Lower leg skin (tissue), 4 donors: Measurements from ENCODE around the gene C1QB. TPM values are rescaled to one million over a fixed set of nuclear protein-coding genes. Genes with fewer than 3 reads are reported as not detected.

Experiments
- DNase-seq, 2 donors: peaks; one replicate each; pipeline ENCODE4 v3.0.0-alpha.2; 2019; ENCODE audit warnings: low spot score in 2 of 2
- H3K4me3 ChIP-seq: fragments of 200-600 bp; sonication (generic); 2 replicates; pipeline ENCODE4 v1.5.1; 2017; ENCODE audit warnings: mild to moderate bottlenecking, low read depth; ENCODE audit not compliant: poor library complexity, severe bottlenecking
- POLR2A ChIP-seq, 2 donors: fragments of 450-650 bp; IDR thresholded peaks; one replicate each; pipeline ENCODE4 v1.6.1; 2016 to 2017; ENCODE audit warnings: antibody characterized with exemption in 2 of 2, mild to moderate bottlenecking in 1 of 2, moderate library complexity in 1 of 2
- WGBS, 2 donors: methylation state at CpG; one replicate each; pipeline ENCODE4 v1.1.5; 2018; 5-methylcytosine and 5-hydroxymethylcytosine counted together
- intact Hi-C: fragments of 100-400 bp; cut with DNase I; formaldehyde crosslinking; loops from one replicate; pipeline ENCODE4 v1.15.0; 2023; ENCODE audit warnings: low total_unique reads
- microRNA-seq, 2 donors: library from miRNA; unstranded; fragments of <30 nt; microRNA quantifications; one replicate each; pipeline ENCODE4, GENCODE V29; 2016; ENCODE audit warnings: borderline replicate concordance in 2 of 2, borderline number of aligned reads in 1 of 2
- total RNA-seq, 4 donors: library from RNA; depleted of rRNA; stranded (reverse); fragments of >200 nt; gene quantifications; one replicate each; pipeline ENCODE4 v1.1.0, GENCODE V29; 2016
- TF ChIP-seq, protein P1 (sequence below), 3 donors: fragments of 450-650 bp; IDR thresholded peaks; one replicate each; pipeline ENCODE4 v1.5.1; 2016; ENCODE audit warnings: antibody characterized with exemption in 3 of 3, mild to moderate bottlenecking in 3 of 3, moderate library complexity in 2 of 3

The C1QB gene
- total RNA-seq, 4 donors from 2014 or later = 29.8 to 97.0 (median 47.3) TPM

GRCh38 chr1:22708777-22709176, 55.7 kb downstream of the C1QB start:
- TF ChIP-seq, protein P1, sequence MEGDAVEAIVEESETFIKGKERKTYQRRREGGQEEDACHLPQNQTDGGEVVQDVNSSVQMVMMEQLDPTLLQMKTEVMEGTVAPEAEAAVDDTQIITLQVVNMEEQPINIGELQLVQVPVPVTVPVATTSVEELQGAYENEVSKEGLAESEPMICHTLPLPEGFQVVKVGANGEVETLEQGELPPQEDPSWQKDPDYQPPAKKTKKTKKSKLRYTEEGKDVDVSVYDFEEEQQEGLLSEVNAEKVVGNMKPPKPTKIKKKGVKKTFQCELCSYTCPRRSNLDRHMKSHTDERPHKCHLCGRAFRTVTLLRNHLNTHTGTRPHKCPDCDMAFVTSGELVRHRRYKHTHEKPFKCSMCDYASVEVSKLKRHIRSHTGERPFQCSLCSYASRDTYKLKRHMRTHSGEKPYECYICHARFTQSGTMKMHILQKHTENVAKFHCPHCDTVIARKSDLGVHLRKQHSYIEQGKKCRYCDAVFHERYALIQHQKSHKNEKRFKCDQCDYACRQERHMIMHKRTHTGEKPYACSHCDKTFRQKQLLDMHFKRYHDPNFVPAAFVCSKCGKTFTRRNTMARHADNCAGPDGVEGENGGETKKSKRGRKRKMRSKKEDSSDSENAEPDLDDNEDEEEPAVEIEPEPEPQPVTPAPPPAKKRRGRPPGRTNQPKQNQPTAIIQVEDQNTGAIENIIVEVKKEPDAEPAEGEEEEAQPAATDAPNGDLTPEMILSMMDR (IDR thresholded peaks at IDR 0.05) = no peak
- TF ChIP-seq POLR2A (IDR thresholded peaks at IDR 0.05) = no peak
- H3K4me3 ChIP-seq = no peak overlapping the region
- no peak for DNase-seq
- intact Hi-C loops = loop anchor here (10.0 kb wide), 1 partner anchor 186 kb away; no protein-coding TSS in a partner anchor

DNA sequence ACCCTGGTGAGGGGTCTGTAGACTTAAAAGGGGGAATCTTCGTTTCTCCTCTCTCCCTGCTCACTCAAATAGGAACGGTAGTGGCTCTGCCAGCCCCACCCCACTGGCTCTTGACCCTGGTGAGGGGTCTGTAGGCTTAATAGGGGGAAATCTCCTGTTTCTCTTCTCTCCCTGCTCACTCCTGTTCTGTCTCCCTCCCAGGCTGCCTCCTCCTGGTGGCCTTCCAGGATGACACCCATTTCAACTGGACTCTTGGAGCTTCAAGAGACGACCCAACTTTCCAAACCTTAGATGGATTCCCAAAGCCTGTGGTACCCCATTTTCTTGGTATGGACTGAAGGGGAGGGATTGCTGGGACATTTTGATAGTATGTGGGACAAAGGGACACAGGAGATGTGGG, 56.2 kb downstream of the C1QB start:
- WGBS, 2 donors = 84 to 95% methylated on average over 3 of the region's 3 CpGs
- DNase-seq = no peak
- intact Hi-C loops = loop anchor here (10.0 kb wide), 1 partner anchor 186 kb away; no protein-coding TSS in a partner anchor
- H3K4me3 ChIP-seq = no peak overlapping the region
- no peak for TF ChIP-seq POLR2A (IDR thresholded peaks at IDR 0.05)
- TF ChIP-seq, protein P1 (IDR thresholded peaks at IDR 0.05) = no peak

DNA sequence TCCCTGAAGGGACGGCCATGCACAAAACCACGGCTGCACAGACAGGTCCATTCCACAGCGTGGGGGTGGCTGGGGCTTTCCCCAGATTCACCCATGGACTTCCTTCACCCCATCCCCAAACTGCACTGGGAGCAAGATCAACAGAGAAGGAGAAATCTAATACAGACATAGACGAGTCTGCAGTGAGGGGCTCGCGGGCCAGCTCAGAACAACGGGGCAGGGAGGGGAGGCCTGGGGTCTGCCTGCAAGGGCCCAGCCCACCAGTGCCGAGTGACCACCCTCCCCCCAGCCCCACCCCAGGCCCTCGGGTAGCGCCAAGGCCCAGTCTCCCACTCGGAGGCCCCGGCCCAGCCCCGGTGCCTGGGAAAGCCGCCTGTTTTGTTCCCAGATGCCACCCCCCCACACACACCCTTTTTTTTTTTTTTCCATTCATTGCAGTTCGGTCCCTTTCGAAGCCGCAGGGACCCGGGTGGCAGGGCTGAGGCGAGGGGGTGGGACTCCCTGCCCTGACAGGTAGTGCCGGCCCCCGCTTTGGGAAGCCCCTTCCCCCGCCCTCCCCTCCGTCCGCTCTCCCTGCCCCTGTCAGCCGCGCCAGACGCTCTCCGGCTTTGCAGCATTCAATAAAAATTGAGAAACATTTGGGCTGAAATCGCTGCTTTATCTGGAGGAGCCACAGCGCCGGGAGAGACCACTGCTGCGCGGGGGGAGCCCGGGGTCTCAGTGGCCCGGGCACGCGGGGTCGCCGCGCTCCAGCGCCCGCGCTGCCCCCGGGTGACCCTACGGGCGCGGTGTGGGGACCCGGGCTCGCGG, 57.1 kb downstream of the C1QB start:
- intact Hi-C loops = loop anchor here (10.0 kb wide), 1 partner anchor 185 kb away; no protein-coding TSS in a partner anchor
- WGBS, 2 donors = 3 to 9% methylated on average over 32 to 49 of the region's 50 CpGs
- TF ChIP-seq POLR2A (IDR thresholded peaks at IDR 0.05) = no peak
- TF ChIP-seq, protein P1 (IDR thresholded peaks at IDR 0.05) = no peak
- peak in 1 of 2 donors; percentile 92 for DNase-seq
- no peak overlapping the region for H3K4me3 ChIP-seq

- no peak within 1 kb of the TSS for H3K4me3 ChIP-seq
- WGBS, 2 donors = 0 to 1% methylated on average over 2 to 36 of the region's 55 CpGs
- no peak for TF ChIP-seq POLR2A (IDR thresholded peaks at IDR 0.05)
- TF ChIP-seq, protein P1 (IDR thresholded peaks at IDR 0.05) = no peak
- intact Hi-C loops = no loop called here
- DNase-seq = no peak
Observed at GRCh38 chr1:22710701-22711049, 57.6 kb downstream of the C1QB start, which contains the start of gene EPHB2. Gene EPHB2 (plus strand): TSS chr1:22710839. CDS start chr1:22710983, 144 bp downstream.

- intact Hi-C loops = no loop called here
- no peak overlapping the region for H3K4me3 ChIP-seq
- 0% methylated on average over 1 to 14 of the region's 60 CpGs for WGBS, 2 donors
- DNase-seq = no peak
- TF ChIP-seq, protein P1 (IDR thresholded peaks at IDR 0.05) = no peak
- no peak for TF ChIP-seq POLR2A (IDR thresholded peaks at IDR 0.05)
Observed at GRCh38 chr1:22711071-22711470, 58.0 kb downstream of the C1QB start.

Small RNAs within 50 kb of the gene (microRNA-seq; reads per million reads assigned to microRNA genes)
- 0 reads per million in 2 donors for gene MIR6127

Other genes with a start within 250 kb of the C1QB start
- gene ZBTB40, start 201.4 kb upstream of the C1QB start, total RNA-seq = 10 to 100 TPM in 3 of 4 donors, 1 to 10 TPM in 1; 7.5 to 13.3 (median 12.4) TPM
- gene EPHA8, start 89.7 kb upstream of the C1QB start, total RNA-seq = under 1 TPM in 1 of 4 donors, not detected in 3; 0.62 TPM
- 10 to 100 TPM; 11.7 to 49.4 (median 28.1) TPM for gene C1QA, start 16.6 kb upstream of the C1QB start, total RNA-seq
- gene C1QC, start 9.6 kb upstream of the C1QB start, total RNA-seq = 10 to 100 TPM; 12.9 to 63.0 (median 32.7) TPM
- gene EPHB2, start 57.6 kb downstream of the C1QB start, total RNA-seq = 1 to 10 TPM in 2 of 4 donors, under 1 TPM in 2; 0.57 to 3.1 (median 1.7) TPM